ENCODE results near the gene HOXB9. TPM values are rescaled to one million over a fixed set of nuclear protein-coding genes. Genes with fewer than 3 reads are reported as not detected.
A peak's percentile ranks its signal among the peaks of the same experiment; 100 is the strongest.

Gene HOXB9
- total RNA-seq (1 to 10 TPM in 3 of 9 donors, under 1 TPM in 4, not detected in 2; 0.11 to 2.7 (median 0.42) TPM), polyA plus RNA-seq (1 to 10 TPM in 1 of 3 donors, under 1 TPM in 2; 0.64 to 1.0 (median 0.72) TPM)
- long read RNA-seq, donor 1, result 0 reads
- long read RNA-seq, donor 2, result 0 reads
- long read RNA-seq, donor 3, result 0 reads
- long read RNA-seq, donor 4, result 0 reads
- long read RNA-seq, donor 5, partial matches to known transcripts, result 0 of 1 reads
- long read RNA-seq, donor 5, other reads (novel, unspliced or antisense), result 0 of 1 reads
- long read RNA-seq, donor 6, result 0 reads
- long read RNA-seq, donor 7, result 0 reads
- long read RNA-seq, donor 8, result 0 reads
- long read RNA-seq, donor 9, result 0 reads
- long read RNA-seq, donor 10, result 0 reads

DNA sequence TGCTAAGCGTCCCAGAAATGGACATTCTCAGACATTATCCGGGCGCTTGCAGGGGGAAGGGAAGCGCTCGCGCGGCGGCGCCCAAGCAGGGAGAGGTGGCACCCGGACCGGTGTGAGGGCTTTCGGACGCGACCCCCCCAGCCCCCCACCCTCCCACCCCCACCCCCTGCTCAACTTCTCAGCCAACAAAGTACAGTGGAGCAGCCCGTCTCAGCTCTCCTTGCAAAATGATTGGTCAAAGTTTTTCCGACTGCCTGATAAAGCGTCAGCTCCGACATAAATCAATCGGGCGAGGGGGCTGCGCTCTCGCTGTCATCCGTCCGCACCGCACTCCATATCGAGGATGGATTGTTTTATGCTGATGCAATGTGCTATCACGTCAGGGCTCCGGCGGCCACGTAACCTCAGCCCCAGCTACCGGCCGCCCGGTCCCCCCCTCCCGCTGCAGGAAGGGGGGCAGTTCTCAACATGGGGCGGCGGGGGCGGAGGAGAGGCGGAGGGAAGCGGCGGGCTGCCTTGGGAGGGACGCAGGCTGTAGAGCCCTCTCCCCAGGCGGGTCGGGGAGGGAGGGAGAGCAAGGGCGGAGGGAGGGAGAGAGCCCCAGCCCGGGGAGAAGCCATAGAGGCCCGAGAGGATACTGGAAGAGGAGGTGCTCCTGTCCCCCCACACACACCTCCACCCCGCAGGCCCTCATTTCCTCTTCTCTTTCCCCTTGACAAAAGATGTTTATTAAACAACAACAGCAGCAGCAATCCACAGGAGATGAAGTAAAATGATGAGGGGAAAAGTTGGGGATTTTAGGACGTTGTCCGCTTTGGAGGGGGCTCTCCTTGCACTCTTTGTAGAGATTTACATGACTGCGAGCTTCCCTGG, at the start of gene HOXB9:
Gene HOXB9, minus strand, starts transcription at position 114 of the 873 bp plus-strand sequence. Its CDS starts 89 bp downstream, at position 25.
- intact Hi-C loops (cut with DNase I), result loop anchor here in 1 of 2 donors (10.0 kb wide), 1 partner anchor 472 kb away; no protein-coding TSS in a partner anchor
- TF ChIP-seq POLR2A (IDR thresholded peaks at IDR 0.05) (no peak), CTCF (IDR thresholded peaks at IDR 0.05) (no peak)
- WGBS, 4 donors, result 1 to 3% (median 2%) methylated on average over 21 to 50 of the region's 50 CpGs
- peak in 2 of 7 donors; percentile 43 to 51 for DNase-seq
- H3K27ac ChIP-seq, result peak within 1 kb of the TSS in 2 of 5 donors; percentile 1 to 3
- H3K36me3 ChIP-seq (replicated peaks in 1 of 2), result no peaks in the 10 kb centered on the region
- H3K9me3 ChIP-seq (replicated peaks in 1 of 3), result no peaks in the 10 kb centered on the region
- H3K4me1 ChIP-seq (replicated peaks in 1 of 2), result peaks cover 19 to 22% of the 10 kb centered on the region in 2 donors
- peaks cover 85% of the 10 kb centered on the region for H3K27me3 ChIP-seq
- H3K4me3 ChIP-seq, result peak within 1 kb of the TSS in 2 of 4 donors; percentile 15 to 47

DNA sequence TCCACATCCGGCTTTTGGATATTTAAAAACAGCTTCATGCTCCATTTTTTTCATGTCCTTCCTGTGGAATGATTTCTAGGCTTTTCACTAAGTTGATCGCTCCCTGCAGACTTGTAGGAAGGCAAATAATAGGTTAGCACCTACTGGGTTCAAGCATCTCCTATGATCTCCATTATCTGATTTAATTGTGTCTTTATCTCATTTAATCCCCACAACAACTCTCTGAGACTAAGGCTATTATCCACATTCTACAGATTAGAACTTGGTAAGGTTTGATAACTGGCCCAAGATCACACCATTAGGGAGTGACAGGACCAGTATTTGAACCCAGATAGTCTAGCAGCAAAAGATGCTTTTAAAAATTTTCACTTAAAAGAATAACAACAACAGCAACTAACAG, 46.2 kb upstream of the HOXB9 start:
- Histone ChIP-seq H3K4me1 (replicated peaks in 1 of 2) (no peaks in the 10 kb centered on the region), H3K27me3 (peaks cover 23% of the 10 kb centered on the region), H3K4me3 (no peak overlapping the region), H3K9me3 (replicated peaks in 1 of 3) (no peaks in the 10 kb centered on the region), H3K36me3 (replicated peaks in 1 of 2) (no peaks in the 10 kb centered on the region), H3K27ac (no peak overlapping the region)
- no peak for DNase-seq
- intact Hi-C loops (cut with DNase I), result loop anchor here (10.0 kb wide), 1 partner anchor 362 kb away; no protein-coding TSS in a partner anchor
- WGBS, 4 donors, result 54 to 64% (median 60%) methylated on average over 2 of the region's 2 CpGs
- no peak for TF ChIP-seq CTCF (IDR thresholded peaks at IDR 0.05)
- no peak for TF ChIP-seq POLR2A (IDR thresholded peaks at IDR 0.05)

GRCh38 chr17:48671697-48672171, 45.6 kb upstream of the HOXB9 start:
- H3K4me3 ChIP-seq, result peak overlapping the region in 2 of 4 donors; percentile 14 to 34
- TF ChIP-seq CTCF (IDR thresholded peaks at IDR 0.05) (peak; percentile 78 to 88 (median 82)), POLR2A (IDR thresholded peaks at IDR 0.05) (no peak)
- H3K36me3 ChIP-seq (replicated peaks in 1 of 2), result no peaks in the 10 kb centered on the region
- no peaks in the 10 kb centered on the region for H3K4me1 ChIP-seq (replicated peaks in 1 of 2)
- H3K27me3 ChIP-seq, result peaks cover 23% of the 10 kb centered on the region
- 0 to 4% (median 2%) methylated on average over 14 to 15 of the region's 15 CpGs for WGBS, 4 donors
- DNase-seq, result peak; percentile 75 to 92 (median 88)
- H3K27ac ChIP-seq, result no peak overlapping the region
- intact Hi-C loops (cut with DNase I), result loop anchor here (10.0 kb wide), 1 partner anchor 363 kb away; no protein-coding TSS in a partner anchor
- H3K9me3 ChIP-seq (replicated peaks in 1 of 3), result no peaks in the 10 kb centered on the region
